CD14-positive monocyte (primary cell): ENCODE results near the gene TBC1D4. TPM values are rescaled to one million over a fixed set of nuclear protein-coding genes. Genes with fewer than 3 reads are reported as not detected.
A peak's percentile ranks its signal among the peaks of the same experiment; 100 is the strongest.

Experiments used
- DNase-seq, 3 donors: peaks; one replicate each; pipeline ENCODE4 v3.0.0-alpha.2; 2011 to 2022
- H2AFZ ChIP-seq: 2 replicates; pipeline ENCODE4 v1.6.0; 2012; ENCODE audit warnings: mild to moderate bottlenecking, low read depth, low read length, inconsistent platforms; ENCODE audit not compliant: insufficient read depth, poor library complexity, severe bottlenecking
- H3K27ac ChIP-seq, 2 donors: 1 replicate in 1 of 2; 2 replicates in 1 of 2; pipeline ENCODE4 v1.5.1; 2012 to 2013; ENCODE audit warnings: low read length in 2 of 2, control low read depth in 1 of 2, inconsistent platforms in 1 of 2, low read depth in 1 of 2, mild to moderate bottlenecking in 1 of 2
- H3K27me3 ChIP-seq, 2 donors: one replicate each; pipeline versions ENCODE4 v1.6.0 to v1.6.1; 2011 to 2013; ENCODE audit warnings: low read length in 2 of 2; ENCODE audit not compliant: control insufficient read depth in 2 of 2, insufficient read depth in 2 of 2
- H3K36me3 ChIP-seq, 2 donors: replicated peaks in 1 of 2; 1 replicate in 1 of 2; 2 replicates in 1 of 2; pipeline versions ENCODE4 v1.5.1 to v1.6.1; 2012 to 2013; ENCODE audit warnings: low read length in 2 of 2, control low read depth in 1 of 2, inconsistent platforms in 1 of 2, mild to moderate bottlenecking in 1 of 2; ENCODE audit not compliant: insufficient read depth in 2 of 2, control insufficient read depth in 1 of 2
- H3K4me1 ChIP-seq, 2 donors: 1 replicate in 1 of 2; 2 replicates in 1 of 2; pipeline versions ENCODE4 v1.5.1 to v1.6.1; 2012 to 2013; ENCODE audit warnings: low read length in 2 of 2, control low read depth in 1 of 2, inconsistent platforms in 1 of 2, mild to moderate bottlenecking in 1 of 2, moderate library complexity in 1 of 2; ENCODE audit not compliant: insufficient read depth in 2 of 2, control insufficient read depth in 1 of 2
- H3K4me2 ChIP-seq: replicated peaks from 2 replicates; pipeline ENCODE3; 2012; ENCODE audit warnings: low read length, moderate library complexity, mild to moderate bottlenecking; ENCODE audit not compliant: poor library complexity, severe bottlenecking; ENCODE audit errors: extremely low read depth
- H3K4me3 ChIP-seq, 3 experiments: fragments of 200-600 bp in 1 of 3; sonication (generic) in 1 of 3; replicated peaks in 1 of 3; 1 replicate in 2 of 3; 2 replicates in 1 of 3; pipeline ENCODE4 v1.5.1; 2011 to 2013; ENCODE audit warnings: low read length in 3 of 3, mild to moderate bottlenecking in 3 of 3, control low read depth in 2 of 3, low read depth in 2 of 3, inconsistent platforms in 1 of 3, moderate library complexity in 1 of 3
- H3K79me2 ChIP-seq: 2 replicates; pipeline ENCODE4 v1.6.0; 2012; ENCODE audit warnings: mild to moderate bottlenecking, control low read depth, inconsistent platforms, low read length, moderate library complexity; ENCODE audit not compliant: insufficient read depth
- H3K9ac ChIP-seq: 2 replicates; pipeline ENCODE4 v1.6.0; 2017; ENCODE audit warnings: low read length, mild to moderate bottlenecking; ENCODE audit not compliant: insufficient read depth, poor library complexity, severe bottlenecking
- H3K9me3 ChIP-seq, 2 donors: replicated peaks in 1 of 2; 1 replicate in 1 of 2; 2 replicates in 1 of 2; pipeline versions ENCODE4 v1.5.1 to v1.6.1; 2012 to 2013; ENCODE audit warnings: low read length in 2 of 2, control low read depth in 1 of 2; ENCODE audit not compliant: control insufficient read depth in 1 of 2, insufficient read depth in 1 of 2
- H4K20me1 ChIP-seq: 2 replicates; pipeline ENCODE4 v1.6.0; 2012; ENCODE audit warnings: mild to moderate bottlenecking, low read length, control low read depth, moderate library complexity; ENCODE audit not compliant: insufficient read depth
- H3K27ac Mint-ChIP-seq, 7 donors: one replicate each; pipeline ENCODE4 v1.8.0; 2020; ENCODE audit warnings: mild to moderate bottlenecking in 7 of 7, mixed read lengths in 7 of 7, moderate library complexity in 6 of 7, inconsistent platforms in 2 of 7
- H3K27me3 Mint-ChIP-seq, 3 donors: one replicate each; pipeline ENCODE4 v1.8.0; 2021 to 2022; ENCODE audit warnings: low read depth in 3 of 3, mild to moderate bottlenecking in 3 of 3, mixed read lengths in 3 of 3, moderate library complexity in 3 of 3, inconsistent platforms in 1 of 3
- H3K36me3 Mint-ChIP-seq, 2 donors: one replicate each; pipeline ENCODE4 v1.8.0; 2020; ENCODE audit warnings: mixed read lengths in 2 of 2, inconsistent platforms in 1 of 2, mild to moderate bottlenecking in 1 of 2
- H3K4me1 Mint-ChIP-seq: one replicate; pipeline ENCODE4 v1.8.0; 2020; ENCODE audit warnings: mild to moderate bottlenecking, mixed read lengths
- H3K4me3 Mint-ChIP-seq, 2 donors: one replicate each; pipeline ENCODE4 v1.8.0; 2020; ENCODE audit warnings: mild to moderate bottlenecking in 2 of 2, mixed read lengths in 2 of 2, moderate library complexity in 1 of 2
- H3K9me3 Mint-ChIP-seq, 7 donors: one replicate each; pipeline ENCODE4 v1.8.0; 2020 to 2022; ENCODE audit warnings: mixed read lengths in 7 of 7, mild to moderate bottlenecking in 6 of 7, moderate library complexity in 6 of 7, inconsistent platforms in 2 of 7
- CTCF ChIP-seq: fragments of 200-600 bp; IDR thresholded peaks from one replicate; pipeline ENCODE4 v1.8.0; 2022; ENCODE audit warnings: antibody characterized with exemption, mild to moderate bottlenecking
- WGBS: methylation state at CpG from one replicate; pipeline ENCODE4 v1.1.5; 2013; ENCODE audit warnings: missing lambda C conversion rate; ENCODE audit not compliant: insufficient coverage; 5-methylcytosine and 5-hydroxymethylcytosine counted together
- intact Hi-C, 2 donors: fragments of 100-400 bp; cut with micrococcal nuclease; formaldehyde crosslinking; loops; one replicate each; pipeline versions ENCODE4 v1.15.0 to v1.15.1; 2023
- polyA plus RNA-seq, 3 donors: library from polyadenylated mRNA; depleted of rRNA in 1 of 3; unstranded in 2 of 3; stranded (reverse) in 1 of 3; fragments of 300-500 nt in 2 of 3; fragments of >200 nt in 1 of 3; fragmentation: Illumina TruSeq in 2 of 3; gene quantifications; 1 replicate in 2 of 3; 2 replicates in 1 of 3; pipeline ENCODE4 v1.2.3, GENCODE V29; 2012 to 2021

Gene TBC1D4
- polyA plus RNA-seq, 3 donors: 2.0 to 6.7 (median 2.5) TPM

DNA sequence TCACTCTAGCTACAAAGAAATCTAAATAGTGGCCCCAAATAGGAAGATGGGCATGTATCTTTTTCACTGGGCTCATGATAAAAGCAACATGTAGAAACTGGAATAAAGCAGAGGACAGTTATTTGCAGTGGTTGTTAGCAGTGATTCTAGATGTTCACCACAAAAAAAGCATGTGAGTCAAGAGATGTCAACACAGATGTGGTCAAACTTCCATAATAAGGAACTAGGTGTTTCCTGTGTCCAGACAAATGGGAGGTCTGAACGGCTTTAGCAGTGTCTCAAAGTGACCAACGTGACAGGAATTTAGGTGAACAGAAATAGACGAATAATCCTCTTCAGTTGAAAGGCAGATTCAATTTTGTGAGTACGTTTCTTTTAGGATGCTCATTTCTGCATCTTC is 162.7 kb downstream of the TBC1D4 start:
- peak overlapping the region; percentile 7 for H3K4me2 ChIP-seq
- H3K36me3 ChIP-seq: no peaks in the 10 kb centered on the region
- no peak overlapping the region for H3K27ac ChIP-seq
- Mint-ChIP-seq H3K9me3 (no peaks in the 10 kb centered on the region), H3K27ac (peak overlapping the region in 4 of 7 donors; percentile 5 to 58 (median 42)), H3K4me3 (no peak overlapping the region), H3K4me1 (peaks cover 18% of the 10 kb centered on the region), H3K27me3 (no peaks in the 10 kb centered on the region), H3K36me3 (peaks cover 0 to 6% of the 10 kb centered on the region in 2 donors)
- H3K4me3 ChIP-seq: no peak overlapping the region
- no peak overlapping the region for H3K9ac ChIP-seq
- no peaks in the 10 kb centered on the region for H3K9me3 ChIP-seq
- no peak for TF ChIP-seq CTCF
- no peaks in the 10 kb centered on the region for H4K20me1 ChIP-seq
- DNase-seq: peak; percentile 47 to 53 (median 48)
- 14% methylated on average over 2 of the region's 4 CpGs for WGBS
- H3K27me3 ChIP-seq: no peaks in the 10 kb centered on the region
- H3K4me1 ChIP-seq: peaks cover 13 to 34% of the 10 kb centered on the region in 2 donors
- intact Hi-C loops: no loop called here
- H3K79me2 ChIP-seq: no peaks in the 10 kb centered on the region
- H2AFZ ChIP-seq: no peak overlapping the region

DNA sequence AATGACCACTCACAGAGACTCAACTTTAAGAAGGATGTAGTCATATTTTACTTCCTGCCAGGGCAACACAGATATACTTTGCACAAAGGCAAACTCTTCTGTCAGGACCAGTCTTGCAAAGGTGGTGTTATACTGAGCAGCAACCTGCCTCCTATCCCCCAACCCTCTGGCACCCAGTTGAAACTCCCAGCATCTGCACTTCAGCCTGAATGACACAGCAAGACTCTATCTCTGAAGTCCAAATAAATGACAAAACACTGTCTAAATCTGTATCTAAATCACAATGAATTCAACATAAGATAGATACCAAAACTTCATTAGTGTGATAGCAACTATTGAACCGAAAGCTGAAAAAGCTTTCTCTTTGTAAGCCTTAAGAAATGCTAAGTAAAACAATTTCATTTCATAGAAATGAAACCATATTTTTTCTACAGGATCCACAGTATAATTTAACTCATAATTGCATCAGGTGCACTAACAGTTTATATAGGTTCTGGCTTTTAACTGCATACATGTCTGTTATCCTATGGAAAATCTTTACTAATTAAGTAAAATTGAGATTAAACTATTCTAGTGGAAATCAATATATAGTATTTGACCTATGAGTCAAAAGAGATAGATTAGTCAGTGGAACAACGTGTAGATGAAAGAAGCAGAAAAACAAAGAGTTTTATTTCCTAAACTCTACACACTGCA is 163.7 kb downstream of the TBC1D4 start:
- Histone ChIP-seq H3K4me2 (no peak overlapping the region), H3K79me2 (no peaks in the 10 kb centered on the region), H3K36me3 (no peaks in the 10 kb centered on the region), H3K4me1 (peaks cover 13 to 34% of the 10 kb centered on the region in 2 donors), H2AFZ (no peak overlapping the region), H3K9ac (no peak overlapping the region), H3K27me3 (no peaks in the 10 kb centered on the region), H3K9me3 (no peaks in the 10 kb centered on the region), H4K20me1 (no peaks in the 10 kb centered on the region), H3K4me3 (no peak overlapping the region), H3K27ac (no peak overlapping the region)
- intact Hi-C loops: no loop called here
- TF ChIP-seq CTCF: no peak
- H3K4me3 Mint-ChIP-seq: no peak overlapping the region
- no peaks in the 10 kb centered on the region for H3K27me3 Mint-ChIP-seq
- DNase-seq: no peak
- no peaks in the 10 kb centered on the region for H3K9me3 Mint-ChIP-seq
- H3K36me3 Mint-ChIP-seq: peaks cover 0 to 6% of the 10 kb centered on the region in 2 donors
- H3K4me1 Mint-ChIP-seq: peaks cover 18% of the 10 kb centered on the region
- no peak overlapping the region for H3K27ac Mint-ChIP-seq
- WGBS: no CpG with 5 or more reads among the region's 2 CpGs
